GM12891 (cell line): Measurements from ENCODE around the gene RFNG.

Source experiments
- PAX5 ChIP-seq: IDR thresholded peaks from 2 replicates; pipeline ENCODE4 v1.6.1; 2011; ENCODE audit warnings: low read length, moderate library complexity, mild to moderate bottlenecking; ENCODE audit not compliant: insufficient read depth, severe bottlenecking
- POLR2A ChIP-seq: IDR thresholded peaks from 2 replicates; pipeline ENCODE4 v1.6.1; 2011; ENCODE audit warnings: low read depth, low read length, control low read depth
- POLR2AphosphoS5 ChIP-seq: IDR thresholded peaks from 2 replicates; pipeline ENCODE4 v1.6.1; 2011; ENCODE audit warnings: low read depth, low read length, control low read depth
- POU2F2 ChIP-seq: IDR thresholded peaks from 2 replicates; pipeline ENCODE4 v1.6.1; 2011; ENCODE audit warnings: low read depth, mild to moderate bottlenecking, control low read depth, low read length, moderate library complexity
- SPI1 ChIP-seq: IDR thresholded peaks from 2 replicates; pipeline ENCODE4 v1.6.1; 2011; ENCODE audit warnings: low read depth, low read length, control low read depth
- TAF1 ChIP-seq: IDR thresholded peaks from 2 replicates; pipeline ENCODE4 v1.6.1; 2011; ENCODE audit warnings: low read depth, low read length, control low read depth

DNA sequence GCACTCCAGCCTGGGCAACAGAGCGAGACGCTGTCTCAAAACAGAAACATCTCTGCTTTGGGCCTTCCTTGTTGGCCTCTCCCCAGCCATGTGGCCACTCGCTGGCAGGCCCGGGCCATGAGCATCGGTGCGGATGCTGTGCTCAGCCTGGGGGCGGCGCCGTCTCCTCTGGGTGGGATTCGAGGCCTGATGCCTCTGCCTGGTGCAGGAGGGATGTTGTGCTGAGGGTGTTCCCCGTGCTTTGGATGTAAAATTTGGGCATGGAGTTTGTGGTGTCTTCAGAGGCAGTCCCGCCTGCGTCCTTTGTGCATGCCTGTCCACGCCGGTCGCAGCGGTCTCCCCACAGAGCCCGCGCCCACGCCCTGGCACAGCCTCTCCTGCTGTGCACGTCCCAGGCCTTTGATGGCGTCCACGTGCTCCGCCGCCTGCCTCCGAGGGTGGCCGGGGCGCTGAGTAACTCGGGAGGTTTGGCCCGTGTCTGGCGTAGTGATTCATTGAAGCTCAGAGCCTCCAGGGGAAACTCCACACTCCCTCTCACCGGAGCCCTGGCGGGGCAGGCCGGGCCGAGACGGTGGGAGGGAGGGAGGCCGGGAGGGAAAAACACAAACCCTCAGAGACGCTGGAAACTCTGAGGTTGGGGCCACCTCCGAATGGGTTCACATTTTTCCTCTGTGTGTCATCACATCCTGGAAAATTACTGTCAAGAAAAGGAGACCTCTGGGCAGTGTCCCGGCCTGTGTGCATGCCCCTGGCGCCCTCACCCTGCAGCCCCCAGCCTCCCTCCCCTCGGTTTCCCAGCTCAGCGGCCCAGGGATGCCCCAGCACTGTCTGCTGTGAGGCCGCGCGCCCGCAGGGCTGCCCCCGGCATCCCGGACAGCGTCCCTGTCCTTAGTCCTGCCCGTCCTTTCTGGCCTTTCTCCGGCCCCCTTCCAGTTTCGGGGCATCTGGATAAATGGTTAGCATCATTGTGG is 47.9 kb downstream of the RFNG start:
- TF ChIP-seq SPI1, result no peak
- no peak for TF ChIP-seq POLR2A
- TF ChIP-seq POLR2AphosphoS5, result no peak
- no peak for TF ChIP-seq TAF1
- no peak for TF ChIP-seq POU2F2
- no peak for TF ChIP-seq PAX5
